VCaP (cell line): ENCODE measurements around the gene SMIM36.
"Not testable (repeated sequence)": the region's sequence is repeated elsewhere in the genome, so short reads cannot be mapped to it uniquely, and the experiment has no call there.

Experiments
- H3K27ac ChIP-seq: fragments of 450-650 bp; 2 replicates; pipeline ENCODE4 v1.5.1; 2017
- CTCF ChIP-seq: fragments of 450-650 bp; conservative IDR thresholded peaks from 2 replicates; pipeline ENCODE4 v1.5.1; 2017; ENCODE audit warnings: mild to moderate bottlenecking, moderate library complexity

The SMIM36 gene

DNA sequence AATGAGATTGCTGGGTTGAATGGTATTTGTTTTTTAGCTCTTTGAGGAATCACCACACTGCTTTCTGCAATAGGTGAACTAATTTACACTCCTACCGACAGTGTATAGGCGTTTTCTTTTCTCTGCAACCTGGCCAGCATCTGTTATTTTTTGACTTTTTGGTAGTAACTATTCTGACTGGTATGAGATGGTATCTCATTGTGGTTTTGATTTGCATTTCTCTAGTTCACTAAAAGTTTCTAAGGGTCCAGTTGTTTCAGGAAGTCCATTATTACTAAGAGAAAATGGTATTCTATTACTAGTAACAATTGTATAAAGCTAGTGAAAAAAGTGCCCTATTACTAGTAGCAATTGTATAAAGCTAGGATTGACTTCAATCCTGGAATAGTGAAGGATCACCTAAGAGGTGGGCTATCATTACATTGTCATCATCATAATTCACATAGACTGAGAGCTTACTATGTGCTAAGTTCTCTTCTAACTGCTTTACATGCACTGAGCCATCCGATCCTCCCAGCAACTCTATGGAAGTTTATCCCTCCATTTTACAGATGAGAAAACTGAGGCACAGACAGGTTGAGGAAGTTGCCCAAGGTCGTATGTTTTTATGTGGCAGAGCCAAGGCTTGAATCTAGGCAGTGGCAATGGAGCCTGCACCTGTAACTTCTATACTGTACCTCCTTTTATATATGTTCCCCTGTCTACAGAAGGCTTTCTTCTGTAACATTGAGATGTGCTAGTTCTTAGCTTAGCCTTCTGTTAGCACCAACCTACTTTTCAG is 13.4 kb upstream of the SMIM36 start:
- TF ChIP-seq CTCF, result no peak
- H3K27ac ChIP-seq, result no peak overlapping the region

- not testable (repeated sequence) for H3K27ac ChIP-seq
These were observed 11.8 kb upstream of the SMIM36 start for GRCh38 chr17:55523032-55523431.

DNA sequence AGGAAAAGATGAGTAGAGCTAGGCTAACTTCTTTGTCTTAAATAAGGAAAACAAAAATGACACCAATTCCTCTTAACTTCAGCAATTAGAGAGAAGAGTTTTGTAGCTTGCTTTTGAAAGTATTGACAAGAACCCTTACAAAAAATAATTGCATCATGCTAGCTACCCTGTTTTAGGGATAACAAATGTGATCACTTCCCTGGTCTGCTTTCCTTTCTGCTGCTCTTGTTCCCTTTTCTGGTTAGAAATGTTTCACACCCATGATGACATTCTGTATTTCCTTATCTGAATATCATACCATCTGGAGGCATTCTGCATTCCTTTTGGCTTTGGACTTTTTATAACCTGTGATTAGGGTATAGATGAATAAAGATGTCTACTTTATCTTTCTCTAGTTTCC is 9.9 kb upstream of the SMIM36 start:
- TF ChIP-seq CTCF, result no peak
- no peak overlapping the region for H3K27ac ChIP-seq

DNA sequence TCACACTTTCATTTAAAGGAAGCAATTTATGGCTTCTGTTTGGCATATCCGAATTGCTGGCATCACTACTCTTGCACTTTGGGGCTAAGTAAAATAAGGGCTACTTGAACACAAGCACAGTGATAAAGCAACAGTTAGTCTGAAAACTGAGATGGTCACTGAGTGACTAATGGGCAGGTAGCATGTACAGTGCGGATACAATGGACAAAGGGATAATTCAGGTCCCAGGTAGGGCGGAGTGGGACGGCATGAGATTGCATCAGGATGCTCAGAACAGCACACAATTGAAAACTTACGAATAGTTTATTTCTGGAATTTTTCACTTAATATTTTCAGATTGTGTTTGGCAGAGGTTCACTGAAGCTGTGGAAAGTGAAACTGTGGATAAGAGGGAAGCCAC is 9.2 kb upstream of the SMIM36 start:
- no peak overlapping the region for H3K27ac ChIP-seq
- TF ChIP-seq CTCF, result no peak

- no peak overlapping the region for H3K27ac ChIP-seq
- no peak for TF ChIP-seq CTCF
These were observed 7.3 kb upstream of the SMIM36 start for GRCh38 chr17:55518510-55518909.

DNA sequence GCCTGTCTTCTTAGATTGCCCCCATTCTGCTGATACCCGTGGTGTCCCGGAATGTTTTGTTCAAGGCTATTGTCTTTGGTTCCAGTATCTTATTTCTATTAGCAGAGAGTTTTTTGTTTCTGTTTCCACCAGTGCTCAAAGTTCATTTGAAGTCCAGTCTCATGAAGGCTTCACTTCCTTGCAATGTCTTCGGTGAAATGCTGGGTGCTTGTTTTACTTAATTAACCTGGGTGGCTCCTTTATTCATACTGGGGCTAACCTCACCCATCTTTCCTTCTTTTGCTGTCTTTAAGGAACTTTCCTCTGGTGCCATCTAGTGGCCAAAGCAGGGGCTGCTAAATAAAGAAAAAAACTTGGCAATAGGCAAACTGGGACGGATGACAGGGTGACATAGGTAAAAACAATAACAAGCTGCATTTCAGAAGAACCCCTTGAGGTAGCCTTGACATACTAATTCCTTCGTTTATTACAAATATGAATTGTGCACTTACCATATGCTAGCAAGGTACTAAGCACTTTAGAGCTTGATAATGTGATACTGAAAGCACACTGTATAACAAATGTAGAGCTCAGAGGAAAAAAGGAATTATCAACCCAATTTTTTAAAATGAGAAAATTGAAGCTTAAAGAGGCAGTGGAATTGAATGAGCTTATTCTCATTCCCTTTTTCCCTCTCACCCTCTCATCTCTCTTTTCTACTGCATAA is 2.8 kb upstream of the SMIM36 start:
- TF ChIP-seq CTCF, result peak; percentile 98
- H3K27ac ChIP-seq, result peak overlapping the region; percentile 26; the same call in 1 of the 2 replicates

DNA sequence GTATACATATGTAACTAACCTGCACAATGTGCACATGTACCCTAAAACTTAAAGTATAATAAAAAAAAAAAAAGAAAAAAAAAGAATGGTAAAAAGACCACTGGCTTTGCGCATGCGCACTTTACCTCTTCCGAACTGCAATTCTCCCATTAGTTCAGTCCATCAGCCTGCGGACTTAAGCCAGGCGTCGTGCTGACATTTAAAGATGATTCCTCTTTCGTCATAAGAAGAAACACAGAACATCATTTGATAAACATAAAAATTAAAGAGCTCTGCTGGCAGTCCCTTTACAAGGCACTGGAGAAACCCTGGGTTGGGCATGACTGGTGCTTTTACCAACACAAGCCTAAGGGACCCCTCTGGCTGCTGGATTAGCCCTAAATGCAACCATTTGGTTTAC is 3.6 kb downstream of the SMIM36 start:
- H3K27ac ChIP-seq, result not testable (repeated sequence)

DNA sequence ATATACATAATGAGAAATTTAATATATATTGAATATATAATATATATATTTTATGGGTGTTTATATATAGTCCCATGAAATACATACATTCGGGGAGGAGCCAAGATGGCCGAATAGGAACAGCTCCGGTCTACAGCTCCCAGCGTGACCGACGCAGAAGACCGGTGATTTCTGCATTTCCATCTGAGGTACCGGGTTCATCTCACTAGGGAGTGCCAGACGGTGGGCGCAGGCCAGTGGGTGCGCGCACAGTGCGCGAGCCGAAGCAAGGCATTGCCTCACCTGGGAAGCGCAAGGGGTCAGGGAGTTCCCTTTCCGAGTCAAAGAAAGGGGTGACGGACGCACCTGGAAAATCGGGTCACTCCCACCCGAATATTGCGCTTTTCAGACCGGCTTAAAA is 9.6 kb downstream of the SMIM36 start:
- peak overlapping the region; percentile 59 for H3K27ac ChIP-seq

DNA sequence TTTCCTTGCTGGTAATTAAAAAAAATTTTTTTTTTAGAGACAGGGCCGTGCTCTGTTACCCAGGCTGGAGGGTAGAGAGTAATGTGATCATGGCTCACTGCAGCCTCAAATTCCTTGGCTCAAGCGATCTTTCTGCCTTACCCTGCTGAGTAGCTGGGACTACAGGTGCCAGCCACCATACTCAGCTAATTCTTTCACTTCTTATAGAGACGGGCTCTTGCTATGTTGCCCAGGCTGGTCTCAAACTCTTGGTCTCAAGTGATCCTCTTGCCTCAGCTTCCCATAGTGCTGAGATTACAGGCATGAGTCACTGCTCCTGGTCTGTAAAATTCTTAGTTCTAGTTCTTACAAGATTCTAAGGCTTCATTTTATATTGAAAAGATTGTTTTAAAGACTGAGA is 11.1 kb downstream of the SMIM36 start:
- no peak for TF ChIP-seq CTCF
- H3K27ac ChIP-seq, result no peak overlapping the region
